K562 (cell line): Measurements from ENCODE around the gene KLHL12. TPM values are rescaled to one million over a fixed set of nuclear protein-coding genes. Genes with fewer than 3 reads are reported as not detected.

Source experiments
- CBX3 ChIP-seq, 2 experiments: IDR thresholded peaks; 1 replicate in 1 of 2; 2 replicates in 1 of 2; pipeline ENCODE4 v1.6.1; 2012; ENCODE audit warnings: inconsistent platforms in 2 of 2, low read length in 2 of 2, borderline replicate concordance in 1 of 2, control low read depth in 1 of 2
- CEBPG ChIP-seq, 3 experiments: fragments of 200-800 bp in 1 of 3; sonication (Bioruptor generic) in 1 of 3; sonication (generic) in 1 of 3; formaldehyde crosslinking in 1 of 3; IDR thresholded peaks in 2 of 3; conservative IDR thresholded peaks in 1 of 3; 2 replicates each; pipeline versions ENCODE4 v1.6.1 to v1.8.0; 2016 to 2022; ENCODE audit warnings: missing compliant biosample characterization in 2 of 3, missing genetic modification characterization in 2 of 3, mild to moderate bottlenecking in 1 of 3, missing genetic modification reagents in 1 of 3
- KHSRP ChIP-seq: fragments of 450-650 bp; IDR thresholded peaks from 2 replicates; pipeline ENCODE4 v1.6.1; 2017
- NFRKB ChIP-seq: fragments of 450-650 bp; IDR thresholded peaks from 2 replicates; pipeline ENCODE4 v1.6.1; 2016; ENCODE audit warnings: low read depth
- PHF21A ChIP-seq: fragments of 450-650 bp; IDR thresholded peaks from 2 replicates; pipeline ENCODE4 v1.6.1; 2017; ENCODE audit warnings: low read depth, borderline replicate concordance
- RBM17 ChIP-seq: fragments of 200-400 bp; formaldehyde crosslinking; IDR thresholded peaks from 2 replicates; pipeline ENCODE4 v1.6.1; 2017; ENCODE audit warnings: low read depth, mild to moderate bottlenecking, low read length, borderline replicate concordance
- TBP ChIP-seq: optimal IDR thresholded peaks from 2 replicates; pipeline ENCODE3; 2011; ENCODE audit warnings: low read depth, low read length, improper control_type of control experiment
- YY1 ChIP-seq, 3 experiments: IDR thresholded peaks; 2 replicates each; pipeline ENCODE4 v1.6.1; 2011; ENCODE audit warnings: low read length in 2 of 3, mild to moderate bottlenecking in 2 of 3, moderate library complexity in 2 of 3, borderline replicate concordance in 1 of 3, control low read depth in 1 of 3, low read depth in 1 of 3; ENCODE audit not compliant: insufficient read depth in 3 of 3, insufficient replicate concordance in 2 of 3, control insufficient read depth in 1 of 3, insufficient read length in 1 of 3; ENCODE audit errors: extremely low read depth in 1 of 3
- ZNF165 ChIP-seq: fragments of 250-450 bp; sonication (Bioruptor Pico); IDR thresholded peaks from 2 replicates; pipeline ENCODE4 v1.4.0; 2020; ENCODE audit warnings: borderline replicate concordance
- ZNF224 ChIP-seq: sonication (generic); formaldehyde crosslinking; IDR thresholded peaks from 2 replicates; pipeline ENCODE4 v1.8.0; 2022; ENCODE audit warnings: mild to moderate bottlenecking, missing genetic modification reagents
- ZNF274 ChIP-seq: IDR thresholded peaks from 2 replicates; pipeline ENCODE4 v1.6.1; 2011; ENCODE audit warnings: low read depth, mild to moderate bottlenecking, low read length, moderate library complexity, borderline replicate concordance
- ZNF589 ChIP-seq: fragments of 200-800 bp; sonication (Bioruptor generic); IDR thresholded peaks from 2 replicates; pipeline ENCODE4 v1.6.1; 2016; ENCODE audit warnings: low read depth, missing genetic modification characterization, missing compliant biosample characterization
- polyA plus RNA-seq, 8 experiments: library from polyadenylated mRNA; depleted of rRNA in 4 of 8; stranded (reverse) in 5 of 8; unstranded in 3 of 8; fragments of >200 nt; fragmentation: Nextera tagmentation in 2 of 8; fragmentation: Illumina TruSeq in 1 of 8; extraction: Ambion mirVana in 2 of 8; extraction: Trizol in 1 of 8; gene quantifications; 2 replicates each; pipeline versions ENCODE4 v1.2.1 to v1.2.3, GENCODE V29; 2011 to 2014; ENCODE audit warnings: inconsistent platforms in 1 of 8, missing spikeins in 1 of 8
- total RNA-seq, 7 experiments: library from RNA; depleted of rRNA in 6 of 7; stranded (reverse); fragments of >200 nt in 6 of 7; fragmentation: Illumina TruSeq in 2 of 7; extraction: Trizol in 2 of 7; gene quantifications; 2 replicates each; pipeline versions ENCODE4 v1.2.1 to v1.2.3, GENCODE V29; 2011 to 2021; ENCODE audit warnings: low replicate concordance in 1 of 7
- TF ChIP-seq, protein P1 (sequence below): fragments of 200-800 bp; sonication (Bioruptor generic); IDR thresholded peaks from 2 replicates; pipeline ENCODE4 v1.6.1; 2016; ENCODE audit warnings: missing genetic modification characterization, missing compliant biosample characterization
- TF ChIP-seq, protein P2 (sequence below): fragments of 250-450 bp; sonication (Bioruptor Pico); IDR thresholded peaks from 2 replicates; pipeline ENCODE4 v1.5.0; 2020; ENCODE audit warnings: mild to moderate bottlenecking, borderline replicate concordance
- TF ChIP-seq, protein P3 (sequence below): fragments of 450-650 bp; IDR thresholded peaks from 2 replicates; pipeline ENCODE4 v1.6.1; 2016
- TF ChIP-seq, protein P4 (sequence below): sonication (generic); formaldehyde crosslinking; IDR thresholded peaks from 2 replicates; pipeline ENCODE4 v1.5.0; 2020; ENCODE audit warnings: missing genetic modification reagents

The KLHL12 gene
- total and polyA plus RNA-seq, 9 of the 15 experiments (the other 6 are each of a cell fraction or from before 2014, with no cell fraction given) = 23.1 to 85.1 (median 35.0) TPM

DNA sequence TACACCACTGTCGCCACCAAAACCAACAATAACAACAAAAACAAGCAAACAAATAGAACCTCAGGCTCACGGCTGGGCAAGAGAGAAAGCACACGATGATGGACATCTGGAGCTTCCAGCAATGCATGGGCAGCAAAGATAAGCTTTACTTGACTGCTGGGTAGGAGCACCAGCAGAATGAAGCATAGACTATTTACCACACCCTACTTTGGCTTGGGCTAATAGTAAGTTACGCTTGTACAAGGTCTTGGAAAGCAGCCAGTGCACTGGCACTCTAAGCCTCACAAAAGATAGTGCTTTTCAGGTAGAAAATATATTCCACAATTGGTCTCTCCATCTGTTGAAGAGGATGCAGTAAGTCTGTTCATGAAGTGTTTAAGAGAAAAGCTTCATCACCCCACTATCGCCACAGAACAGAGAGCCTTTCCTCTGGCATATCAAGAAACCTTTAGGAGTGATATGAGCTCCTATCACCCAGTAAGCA, 17.4 kb upstream of the KLHL12 start (continued):
- TF ChIP-seq KHSRP (peak; percentile 39; the same call in 1 of the 2 replicates), YY1 (IDR thresholded peaks at IDR 0.05; ENCODE audit: borderline replicate concordance in 1 of 3, control insufficient read depth in 1 of 3, extremely low read depth in 1 of 3, insufficient read depth in 3 of 3, insufficient read length in 1 of 3, insufficient replicate concordance in 2 of 3, low read depth in 1 of 3, low read length in 2 of 3) (no peak), ZNF165 (no peak), RBM17 (no peak), CEBPG (CRISPR knock-in tag; IDR thresholded peaks at IDR 0.05) (no peak), CEBPG (tag; conservative IDR thresholded peaks at IDR 0.05 in 1 of 2, IDR thresholded peaks at IDR 0.05 in 1 of 2) (no peak), NFRKB (no peak), ZNF274 (peak; percentile 18; the same call in 1 of the 2 replicates), ZNF224 (no peak), ZNF589 (CRISPR knock-in tag) (peak; percentile 68), CBX3 (IDR thresholded peaks at IDR 0.05; ENCODE audit: borderline replicate concordance in 1 of 2, low read length in 2 of 2) (peak in 1 of 2 experiments; percentile 73; a peak in 2 of 3 replicates), TBP (no peak), PHF21A (no peak)
- TF ChIP-seq, protein P1, sequence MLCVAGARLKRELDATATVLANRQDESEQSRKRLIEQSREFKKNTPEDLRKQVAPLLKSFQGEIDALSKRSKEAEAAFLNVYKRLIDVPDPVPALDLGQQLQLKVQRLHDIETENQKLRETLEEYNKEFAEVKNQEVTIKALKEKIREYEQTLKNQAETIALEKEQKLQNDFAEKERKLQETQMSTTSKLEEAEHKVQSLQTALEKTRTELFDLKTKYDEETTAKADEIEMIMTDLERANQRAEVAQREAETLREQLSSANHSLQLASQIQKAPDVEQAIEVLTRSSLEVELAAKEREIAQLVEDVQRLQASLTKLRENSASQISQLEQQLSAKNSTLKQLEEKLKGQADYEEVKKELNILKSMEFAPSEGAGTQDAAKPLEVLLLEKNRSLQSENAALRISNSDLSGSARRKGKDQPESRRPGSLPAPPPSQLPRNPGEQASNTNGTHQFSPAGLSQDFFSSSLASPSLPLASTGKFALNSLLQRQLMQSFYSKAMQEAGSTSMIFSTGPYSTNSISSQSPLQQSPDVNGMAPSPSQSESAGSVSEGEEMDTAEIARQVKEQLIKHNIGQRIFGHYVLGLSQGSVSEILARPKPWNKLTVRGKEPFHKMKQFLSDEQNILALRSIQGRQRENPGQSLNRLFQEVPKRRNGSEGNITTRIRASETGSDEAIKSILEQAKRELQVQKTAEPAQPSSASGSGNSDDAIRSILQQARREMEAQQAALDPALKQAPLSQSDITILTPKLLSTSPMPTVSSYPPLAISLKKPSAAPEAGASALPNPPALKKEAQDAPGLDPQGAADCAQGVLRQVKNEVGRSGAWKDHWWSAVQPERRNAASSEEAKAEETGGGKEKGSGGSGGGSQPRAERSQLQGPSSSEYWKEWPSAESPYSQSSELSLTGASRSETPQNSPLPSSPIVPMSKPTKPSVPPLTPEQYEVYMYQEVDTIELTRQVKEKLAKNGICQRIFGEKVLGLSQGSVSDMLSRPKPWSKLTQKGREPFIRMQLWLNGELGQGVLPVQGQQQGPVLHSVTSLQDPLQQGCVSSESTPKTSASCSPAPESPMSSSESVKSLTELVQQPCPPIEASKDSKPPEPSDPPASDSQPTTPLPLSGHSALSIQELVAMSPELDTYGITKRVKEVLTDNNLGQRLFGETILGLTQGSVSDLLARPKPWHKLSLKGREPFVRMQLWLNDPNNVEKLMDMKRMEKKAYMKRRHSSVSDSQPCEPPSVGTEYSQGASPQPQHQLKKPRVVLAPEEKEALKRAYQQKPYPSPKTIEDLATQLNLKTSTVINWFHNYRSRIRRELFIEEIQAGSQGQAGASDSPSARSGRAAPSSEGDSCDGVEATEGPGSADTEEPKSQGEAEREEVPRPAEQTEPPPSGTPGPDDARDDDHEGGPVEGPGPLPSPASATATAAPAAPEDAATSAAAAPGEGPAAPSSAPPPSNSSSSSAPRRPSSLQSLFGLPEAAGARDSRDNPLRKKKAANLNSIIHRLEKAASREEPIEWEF (CRISPR knock-in tag) = peak; percentile 40; the same call in 1 of the 2 replicates
- TF ChIP-seq, protein P2, sequence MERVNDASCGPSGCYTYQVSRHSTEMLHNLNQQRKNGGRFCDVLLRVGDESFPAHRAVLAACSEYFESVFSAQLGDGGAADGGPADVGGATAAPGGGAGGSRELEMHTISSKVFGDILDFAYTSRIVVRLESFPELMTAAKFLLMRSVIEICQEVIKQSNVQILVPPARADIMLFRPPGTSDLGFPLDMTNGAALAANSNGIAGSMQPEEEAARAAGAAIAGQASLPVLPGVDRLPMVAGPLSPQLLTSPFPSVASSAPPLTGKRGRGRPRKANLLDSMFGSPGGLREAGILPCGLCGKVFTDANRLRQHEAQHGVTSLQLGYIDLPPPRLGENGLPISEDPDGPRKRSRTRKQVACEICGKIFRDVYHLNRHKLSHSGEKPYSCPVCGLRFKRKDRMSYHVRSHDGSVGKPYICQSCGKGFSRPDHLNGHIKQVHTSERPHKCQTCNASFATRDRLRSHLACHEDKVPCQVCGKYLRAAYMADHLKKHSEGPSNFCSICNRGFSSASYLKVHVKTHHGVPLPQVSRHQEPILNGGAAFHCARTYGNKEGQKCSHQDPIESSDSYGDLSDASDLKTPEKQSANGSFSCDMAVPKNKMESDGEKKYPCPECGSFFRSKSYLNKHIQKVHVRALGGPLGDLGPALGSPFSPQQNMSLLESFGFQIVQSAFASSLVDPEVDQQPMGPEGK (CRISPR knock-in tag) = no peak
- TF ChIP-seq, protein P3, sequence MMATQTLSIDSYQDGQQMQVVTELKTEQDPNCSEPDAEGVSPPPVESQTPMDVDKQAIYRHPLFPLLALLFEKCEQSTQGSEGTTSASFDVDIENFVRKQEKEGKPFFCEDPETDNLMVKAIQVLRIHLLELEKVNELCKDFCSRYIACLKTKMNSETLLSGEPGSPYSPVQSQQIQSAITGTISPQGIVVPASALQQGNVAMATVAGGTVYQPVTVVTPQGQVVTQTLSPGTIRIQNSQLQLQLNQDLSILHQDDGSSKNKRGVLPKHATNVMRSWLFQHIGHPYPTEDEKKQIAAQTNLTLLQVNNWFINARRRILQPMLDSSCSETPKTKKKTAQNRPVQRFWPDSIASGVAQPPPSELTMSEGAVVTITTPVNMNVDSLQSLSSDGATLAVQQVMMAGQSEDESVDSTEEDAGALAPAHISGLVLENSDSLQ = peak; percentile 91
- TF ChIP-seq, protein P4, sequence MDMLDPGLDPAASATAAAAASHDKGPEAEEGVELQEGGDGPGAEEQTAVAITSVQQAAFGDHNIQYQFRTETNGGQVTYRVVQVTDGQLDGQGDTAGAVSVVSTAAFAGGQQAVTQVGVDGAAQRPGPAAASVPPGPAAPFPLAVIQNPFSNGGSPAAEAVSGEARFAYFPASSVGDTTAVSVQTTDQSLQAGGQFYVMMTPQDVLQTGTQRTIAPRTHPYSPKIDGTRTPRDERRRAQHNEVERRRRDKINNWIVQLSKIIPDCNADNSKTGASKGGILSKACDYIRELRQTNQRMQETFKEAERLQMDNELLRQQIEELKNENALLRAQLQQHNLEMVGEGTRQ (CRISPR knock-in tag) = no peak
